ENCODE measurements around the gene DOK5.

The DOK5 gene

GRCh38 chr20:54642864-54643667 lies 167.7 kb downstream of the DOK5 start:
- Histone ChIP-seq H3K79me2 (ENCODE audit: low read length) (no peaks in the 10 kb centered on the region), H3K4me1 (ENCODE audit: low read length) (no peaks in the 10 kb centered on the region), H3K27ac (ENCODE audit: low read length) (no peak overlapping the region), H3K4me2 (ENCODE audit: low read depth, low read length) (no peak overlapping the region), H2AFZ (ENCODE audit: low read length) (no peak overlapping the region), H4K20me1 (ENCODE audit: insufficient read depth, low read length) (no peaks in the 10 kb centered on the region), H3K9me3 (replicated peaks; ENCODE audit: insufficient read depth, low read length) (no peaks in the 10 kb centered on the region), H3K27me3 (replicated peaks; ENCODE audit: insufficient read depth, low read length) (no peaks in the 10 kb centered on the region), H3K36me3 (replicated peaks; ENCODE audit: insufficient read depth, low read length) (no peaks in the 10 kb centered on the region), H3K9me2 (replicated peaks; ENCODE audit: insufficient read depth, low read length) (no peaks in the 10 kb centered on the region), H3K4me3 (ENCODE audit: low read length) (no peak overlapping the region), H3F3A (ENCODE audit: insufficient read depth, low read length) (no peaks in the 10 kb centered on the region), H3K9ac (ENCODE audit: low read length) (no peak overlapping the region)
- TF ChIP-seq EZH2 (optimal IDR thresholded peaks at IDR 0.05; ENCODE audit: low read depth, low read length) (no peak), CTCF (IDR thresholded peaks at IDR 0.05; ENCODE audit: low read length) (no peak), EZH2phosphoT487 (IDR thresholded peaks at IDR 0.05; ENCODE audit: low read length) (no peak)
- no peak for DNase-seq

- no peaks in the 10 kb centered on the region for H3K27me3 ChIP-seq (replicated peaks; ENCODE audit: insufficient read depth, low read length)
- H3K4me1 ChIP-seq (ENCODE audit: low read length): no peaks in the 10 kb centered on the region
- H2AFZ ChIP-seq (ENCODE audit: low read length): no peak overlapping the region
- no peaks in the 10 kb centered on the region for H3K36me3 ChIP-seq (replicated peaks; ENCODE audit: insufficient read depth, low read length)
- no peak overlapping the region for H3K9ac ChIP-seq (ENCODE audit: low read length)
- no peak overlapping the region for H3K27ac ChIP-seq (ENCODE audit: low read length)
- H3K9me2 ChIP-seq (replicated peaks; ENCODE audit: insufficient read depth, low read length): no peaks in the 10 kb centered on the region
- no peak for DNase-seq
- H3K9me3 ChIP-seq (replicated peaks; ENCODE audit: insufficient read depth, low read length): no peaks in the 10 kb centered on the region
- H3K4me2 ChIP-seq (ENCODE audit: low read depth, low read length): no peak overlapping the region
- H3K4me3 ChIP-seq (ENCODE audit: low read length): no peak overlapping the region
- no peak for TF ChIP-seq EZH2 (optimal IDR thresholded peaks at IDR 0.05; ENCODE audit: low read depth, low read length)
- no peak for TF ChIP-seq CTCF (IDR thresholded peaks at IDR 0.05; ENCODE audit: low read length)
- no peak for TF ChIP-seq EZH2phosphoT487 (IDR thresholded peaks at IDR 0.05; ENCODE audit: low read length)
- H4K20me1 ChIP-seq (ENCODE audit: insufficient read depth, low read length): no peaks in the 10 kb centered on the region
- no peaks in the 10 kb centered on the region for H3F3A ChIP-seq (ENCODE audit: insufficient read depth, low read length)
- no peaks in the 10 kb centered on the region for H3K79me2 ChIP-seq (ENCODE audit: low read length)
These were observed 168.4 kb downstream of the DOK5 start for GRCh38 chr20:54643761-54644160.

- Histone ChIP-seq H3K27ac (ENCODE audit: low read length) (no peak overlapping the region), H3K9me3 (replicated peaks; ENCODE audit: insufficient read depth, low read length) (no peaks in the 10 kb centered on the region), H3K79me2 (ENCODE audit: low read length) (no peaks in the 10 kb centered on the region), H3K9ac (ENCODE audit: low read length) (no peak overlapping the region), H3K27me3 (replicated peaks; ENCODE audit: insufficient read depth, low read length) (no peaks in the 10 kb centered on the region), H3K4me1 (ENCODE audit: low read length) (0 out of 2 replicates have a peak, but pooled peaks cover 5% of the 10 kb centered on the region), H3K4me2 (ENCODE audit: low read depth, low read length) (no peak overlapping the region), H3K9me2 (replicated peaks; ENCODE audit: insufficient read depth, low read length) (no peaks in the 10 kb centered on the region), H3F3A (ENCODE audit: insufficient read depth, low read length) (no peaks in the 10 kb centered on the region), H2AFZ (ENCODE audit: low read length) (no peak overlapping the region), H3K4me3 (ENCODE audit: low read length) (no peak overlapping the region), H3K36me3 (replicated peaks; ENCODE audit: insufficient read depth, low read length) (no peaks in the 10 kb centered on the region), H4K20me1 (ENCODE audit: insufficient read depth, low read length) (no peaks in the 10 kb centered on the region)
- DNase-seq: no peak
- TF ChIP-seq EZH2 (optimal IDR thresholded peaks at IDR 0.05; ENCODE audit: low read depth, low read length): no peak
- no peak for TF ChIP-seq EZH2phosphoT487 (IDR thresholded peaks at IDR 0.05; ENCODE audit: low read length)
- no peak for TF ChIP-seq CTCF (IDR thresholded peaks at IDR 0.05; ENCODE audit: low read length)
These were observed 170.2 kb downstream of the DOK5 start for GRCh38 chr20:54645445-54646155.
